ENCODE data around the gene APAF1. TPM values are rescaled to one million over a fixed set of nuclear protein-coding genes. Genes with fewer than 3 reads are reported as not detected.

APAF1 gene
- total and polyA plus RNA-seq, 2 of the 13 experiments (the other 11 are each of a cell fraction or from before 2014, with no cell fraction given) = 6.0 to 13.0 TPM

GRCh38 chr12:98714426-98714825 is 69.3 kb downstream of the APAF1 start (continued):
- TF ChIP-seq BCLAF1 (IDR thresholded peaks at IDR 0.05) (no peak), E2F2 (CRISPR knock-in tag; IDR thresholded peaks at IDR 0.05; ENCODE audit: borderline replicate concordance) (no peak), TEAD2 (CRISPR knock-in tag; IDR thresholded peaks at IDR 0.05) (no peak), MIER2 (CRISPR knock-in tag; IDR thresholded peaks at IDR 0.05) (no peak), ZNF432 (CRISPR knock-in tag; IDR thresholded peaks at IDR 0.05; ENCODE audit: borderline replicate concordance) (no peak), SP4 (CRISPR knock-in tag; IDR thresholded peaks at IDR 0.05) (no peak), ZNF629 (CRISPR knock-in tag; conservative IDR thresholded peaks at IDR 0.05) (no peak), ZNF234 (CRISPR knock-in tag; conservative IDR thresholded peaks at IDR 0.05) (no peak), ZSCAN9 (CRISPR knock-in tag; IDR thresholded peaks at IDR 0.05; ENCODE audit: borderline replicate concordance) (no peak), IKZF4 (CRISPR knock-in tag; IDR thresholded peaks at IDR 0.05; ENCODE audit: borderline replicate concordance, low read depth, not compliant biosample characterization) (no peak)
